Activated B cell treated with CpG ODN at 0.5 μM for 24 hours (primary cell): Measurements from ENCODE around the gene FAM78A. TPM values are rescaled to one million over a fixed set of nuclear protein-coding genes. Genes with fewer than 3 reads are reported as not detected.
"Not testable (repeated sequence)": the region's sequence is repeated elsewhere in the genome, so short reads cannot be mapped to it uniquely, and the experiment has no call there.

ENCODE experiments used
- ATAC-seq: fragments of 200-7000 bp; cut with Tn5 transposase; one replicate; pipeline ENCODE4 v1.10.0; 2021; ENCODE audit warnings: low read depth, mild to moderate bottlenecking, moderate library complexity
- CTCF ChIA-PET: fragments of 350-600 bp; sonication (Branson Sonifier 250); formaldehyde crosslinking; loops from one replicate; lab custom pipeline; 2021; ENCODE audit warnings: antibody characterized with exemption; lab: Charles Lee
- POLR2A ChIA-PET: fragments of 350-600 bp; sonication (Branson Sonifier 250); formaldehyde crosslinking; loops from one replicate; lab custom pipeline; 2021; ENCODE audit warnings: antibody characterized with exemption; lab: Charles Lee
- DNase-seq: peaks from one replicate; pipeline ENCODE4 v3.0.0; 2022
- H3K27ac Mint-ChIP-seq: one replicate; pipeline ENCODE4 v1.8.0; 2020; ENCODE audit warnings: mixed read lengths
- H3K27me3 Mint-ChIP-seq: one replicate; pipeline ENCODE4 v1.8.0; 2021; ENCODE audit warnings: mixed read lengths
- H3K36me3 Mint-ChIP-seq: one replicate; pipeline ENCODE4 v1.8.0; 2021; ENCODE audit warnings: low read depth, mixed read lengths
- H3K4me1 Mint-ChIP-seq: one replicate; pipeline ENCODE4 v1.8.0; 2021; ENCODE audit warnings: mixed read lengths
- H3K4me3 Mint-ChIP-seq: one replicate; pipeline ENCODE4 v1.8.0; 2020; ENCODE audit warnings: mild to moderate bottlenecking, mixed read lengths
- H3K9me3 Mint-ChIP-seq: one replicate; pipeline ENCODE4 v1.8.0; 2020; ENCODE audit warnings: mixed read lengths
- intact Hi-C: fragments of 100-400 bp; cut with micrococcal nuclease; formaldehyde crosslinking; loops from one replicate; pipeline ENCODE4 v1.15.1; 2024
- total RNA-seq: library from RNA; stranded (reverse); gene quantifications from 2 replicates; pipeline ENCODE4 v1.2.3, GENCODE V29; 2022
- TF ChIP-seq, protein P1 (sequence below): fragments of 200-600 bp; IDR thresholded peaks from one replicate; pipeline ENCODE4 v1.8.0; 2022; ENCODE audit warnings: antibody characterized with exemption, mild to moderate bottlenecking

Gene FAM78A
- total RNA-seq, 1 donor from 2014 or later: 22.9 TPM

- intact Hi-C loops: loop anchor here (1.0 kb wide), 3 partner anchors 10 to 24 kb away; partner anchors contain the start of gene FAM78A
- Mint-ChIP-seq H3K4me3 (no peak overlapping the region), H3K9me3 (no peaks in the 10 kb centered on the region), H3K4me1 (peaks cover 47% of the 10 kb centered on the region), H3K27ac (no peak overlapping the region), H3K27me3 (no peaks in the 10 kb centered on the region), H3K36me3 (no peaks in the 10 kb centered on the region)
- ChIA-PET POLR2A (interaction anchor here (0.8 to 14.9 kb wide), 6 partner anchors 10 to 121 kb away, joined by 3 to 593 read pairs (median 19); partner anchors contain the start of genes FAM78A and PLPP7), CTCF (interaction anchor here (1.1 to 1.6 kb wide), 6 partner anchors 22 to 85 kb away, joined by 3 to 4 read pairs (median 4); no protein-coding TSS in a partner anchor)
- ATAC-seq (no peak), DNase-seq (no peak)
- TF ChIP-seq, protein P1, sequence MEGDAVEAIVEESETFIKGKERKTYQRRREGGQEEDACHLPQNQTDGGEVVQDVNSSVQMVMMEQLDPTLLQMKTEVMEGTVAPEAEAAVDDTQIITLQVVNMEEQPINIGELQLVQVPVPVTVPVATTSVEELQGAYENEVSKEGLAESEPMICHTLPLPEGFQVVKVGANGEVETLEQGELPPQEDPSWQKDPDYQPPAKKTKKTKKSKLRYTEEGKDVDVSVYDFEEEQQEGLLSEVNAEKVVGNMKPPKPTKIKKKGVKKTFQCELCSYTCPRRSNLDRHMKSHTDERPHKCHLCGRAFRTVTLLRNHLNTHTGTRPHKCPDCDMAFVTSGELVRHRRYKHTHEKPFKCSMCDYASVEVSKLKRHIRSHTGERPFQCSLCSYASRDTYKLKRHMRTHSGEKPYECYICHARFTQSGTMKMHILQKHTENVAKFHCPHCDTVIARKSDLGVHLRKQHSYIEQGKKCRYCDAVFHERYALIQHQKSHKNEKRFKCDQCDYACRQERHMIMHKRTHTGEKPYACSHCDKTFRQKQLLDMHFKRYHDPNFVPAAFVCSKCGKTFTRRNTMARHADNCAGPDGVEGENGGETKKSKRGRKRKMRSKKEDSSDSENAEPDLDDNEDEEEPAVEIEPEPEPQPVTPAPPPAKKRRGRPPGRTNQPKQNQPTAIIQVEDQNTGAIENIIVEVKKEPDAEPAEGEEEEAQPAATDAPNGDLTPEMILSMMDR: no peak
Observed at GRCh38 chr9:131252120-131252519, 24.2 kb downstream of the FAM78A start.

GRCh38 chr9:131246618-131247017 lies 29.7 kb downstream of the FAM78A start:
- Mint-ChIP-seq H3K36me3 (no peaks in the 10 kb centered on the region), H3K9me3 (peaks cover 4% of the 10 kb centered on the region)
- ATAC-seq: no peak

DNA sequence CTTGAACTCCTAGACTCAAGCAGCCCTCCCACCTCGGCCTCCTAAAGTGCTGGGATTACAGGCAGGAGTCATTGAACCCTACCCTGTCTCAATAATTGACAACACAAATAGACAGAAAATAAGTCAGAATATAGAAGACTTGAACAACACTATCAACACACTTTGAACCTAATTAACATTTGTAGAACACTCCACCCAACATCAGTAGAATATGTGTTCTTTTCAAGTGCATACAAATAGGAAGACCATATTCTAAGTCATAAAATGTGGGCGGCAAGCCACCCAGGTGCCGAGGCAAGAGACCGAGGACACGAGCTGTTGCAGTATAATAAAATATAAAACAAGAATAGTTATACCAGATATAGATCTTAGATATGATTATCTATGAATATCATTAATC lies 32.0 kb downstream of the FAM78A start:
- H3K9me3 Mint-ChIP-seq, H3K27ac Mint-ChIP-seq, H3K27me3 Mint-ChIP-seq, ATAC-seq, POLR2A ChIA-PET, H3K36me3 Mint-ChIP-seq, H3K4me1 Mint-ChIP-seq, H3K4me3 Mint-ChIP-seq, DNase-seq, intact Hi-C loops, CTCF ChIA-PET: not testable (repeated sequence)

More at GRCh38 chr9:131246618-131247017, 29.7 kb downstream of the FAM78A start:
- H3K27ac Mint-ChIP-seq: no peak overlapping the region
- ChIA-PET CTCF (interaction anchor here (1.5 kb wide), 1 partner anchor 10 kb away, joined by 3 read pairs; no protein-coding TSS in a partner anchor), POLR2A (no interaction called here)
- TF ChIP-seq, protein P1: no peak
- no peaks in the 10 kb centered on the region for H3K27me3 Mint-ChIP-seq
- intact Hi-C loops: no loop called here
- no peak overlapping the region for H3K4me3 Mint-ChIP-seq
- no peak for DNase-seq
- H3K4me1 Mint-ChIP-seq: peaks cover 4% of the 10 kb centered on the region

DNA sequence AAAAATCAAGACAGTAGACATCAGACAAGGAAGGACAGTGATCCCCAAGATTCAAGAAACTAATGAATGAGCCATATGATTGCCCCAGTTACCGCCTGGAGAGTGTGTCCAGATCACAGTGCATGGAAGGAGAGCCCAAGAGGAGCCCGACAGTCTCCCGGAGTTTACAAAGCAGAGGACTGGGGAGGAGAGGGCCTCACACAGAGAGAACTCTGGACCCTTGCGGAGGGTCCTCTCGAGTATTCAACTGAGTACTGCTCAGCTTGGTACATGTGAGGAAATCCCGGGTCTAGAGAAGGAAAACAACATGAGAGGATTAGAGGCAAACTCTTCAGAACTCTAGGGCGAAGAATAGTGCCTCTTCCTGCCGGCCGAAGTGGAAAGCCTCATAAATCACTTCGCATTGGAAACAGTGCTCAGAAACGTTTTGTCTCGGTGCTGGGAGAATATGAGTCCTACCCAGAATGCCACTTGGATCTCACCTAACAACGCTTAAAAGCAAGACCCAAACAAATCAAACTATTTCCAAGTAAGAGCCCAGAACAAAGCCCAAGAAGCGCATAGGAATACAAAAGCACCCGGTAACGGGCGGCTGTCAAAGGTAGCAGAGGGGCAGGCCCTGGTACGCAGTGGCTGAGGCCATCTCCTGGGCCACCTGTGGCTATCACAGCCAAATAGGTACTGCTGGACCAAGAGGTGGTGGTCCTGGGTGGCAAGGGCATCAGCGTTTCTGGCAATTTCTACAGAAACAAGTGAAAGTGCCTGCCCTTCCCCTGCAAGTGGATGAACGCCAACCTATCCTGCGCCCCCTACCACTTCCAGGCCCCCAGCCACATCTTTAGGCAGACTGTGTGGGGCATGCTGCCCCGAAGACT lies 36.0 kb downstream of the FAM78A start:
- intact Hi-C loops: no loop called here
- POLR2A ChIA-PET: interaction anchor here (1.4 to 7.4 kb wide), 2 partner anchors 13 to 16 kb away, joined by 19 to 128 read pairs; no protein-coding TSS in a partner anchor
- CTCF ChIA-PET: interaction anchor here (0.7 kb wide), 1 partner anchor 239 kb away, joined by 3 read pairs; no protein-coding TSS in a partner anchor
- Mint-ChIP-seq H3K4me1 (peaks cover 17% of the 10 kb centered on the region), H3K27ac (no peak overlapping the region), H3K9me3 (peaks cover 4% of the 10 kb centered on the region), H3K36me3 (peaks cover 8% of the 10 kb centered on the region), H3K27me3 (no peaks in the 10 kb centered on the region), H3K4me3 (no peak overlapping the region)
- ATAC-seq (no peak), DNase-seq (no peak)
- TF ChIP-seq, protein P1: no peak

DNA sequence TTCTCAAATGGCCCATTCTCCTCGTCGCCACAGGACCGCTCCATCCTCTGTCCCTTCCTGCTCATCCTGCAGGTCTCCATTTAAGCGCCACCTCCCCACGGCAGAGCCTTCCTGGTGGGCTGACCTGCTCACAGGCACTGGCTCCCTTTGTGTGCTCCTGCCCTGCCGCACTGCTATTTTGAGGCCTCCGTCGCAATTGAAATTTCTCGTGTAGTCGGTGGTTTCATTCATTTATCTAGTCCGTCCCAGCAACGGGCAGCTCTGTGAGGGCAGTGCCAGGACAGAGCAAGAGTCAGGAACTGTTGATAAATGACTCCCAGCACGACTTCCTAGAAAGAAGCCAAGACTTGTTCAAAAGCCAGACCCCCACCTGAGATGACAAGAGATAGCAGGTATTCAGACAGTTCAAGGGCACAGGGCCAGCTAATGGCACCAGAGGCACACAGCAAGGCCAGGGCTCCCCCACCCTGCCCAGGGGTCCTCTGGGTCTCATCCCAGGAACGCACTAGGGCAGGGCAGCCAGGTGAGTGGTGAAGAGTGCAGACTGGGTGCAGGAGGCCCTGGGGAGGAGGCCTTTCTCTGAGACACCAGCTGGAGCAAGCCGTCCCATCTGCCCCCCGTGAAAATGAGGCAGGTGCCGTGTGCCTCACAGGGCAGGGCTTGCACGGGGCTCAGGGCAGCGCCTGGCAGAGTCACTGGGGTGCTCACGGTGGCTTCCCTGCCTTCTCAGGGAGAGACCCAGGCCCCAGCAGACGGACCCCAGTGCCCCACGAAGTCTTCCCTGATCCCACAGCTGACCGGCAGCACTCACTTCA lies 36.9 kb downstream of the FAM78A start:
- Mint-ChIP-seq H3K36me3 (peaks cover 17% of the 10 kb centered on the region), H3K27me3 (no peaks in the 10 kb centered on the region), H3K27ac (peak overlapping the region; percentile 31), H3K4me3 (peak overlapping the region; percentile 24), H3K4me1 (peaks cover 17% of the 10 kb centered on the region), H3K9me3 (peaks cover 4% of the 10 kb centered on the region)
- ATAC-seq (no peak), DNase-seq (no peak)
- ChIA-PET POLR2A (interaction anchor here (1.7 to 7.4 kb wide), 5 partner anchors 14 to 114 kb away, joined by 9 to 128 read pairs (median 17); partner anchors contain the start of genes FAM78A and NUP214), CTCF (interaction anchor here (0.7 to 1.7 kb wide), 2 partner anchors 57 to 239 kb away, joined by 3 read pairs; no protein-coding TSS in a partner anchor)
- TF ChIP-seq, protein P1: no peak
- intact Hi-C loops: loop anchor here (10.0 kb wide), 1 partner anchor 95 kb away; no protein-coding TSS in a partner anchor
